GM12801 (cell line): ENCODE measurements around the gene COX7A2L.

ENCODE experiments used
- CTCF ChIP-seq: IDR thresholded peaks from one replicate; pipeline ENCODE4 v1.5.1; 2011; ENCODE audit warnings: control low read depth; ENCODE audit not compliant: insufficient read length; ENCODE audit errors: extremely low read depth

The COX7A2L gene

DNA sequence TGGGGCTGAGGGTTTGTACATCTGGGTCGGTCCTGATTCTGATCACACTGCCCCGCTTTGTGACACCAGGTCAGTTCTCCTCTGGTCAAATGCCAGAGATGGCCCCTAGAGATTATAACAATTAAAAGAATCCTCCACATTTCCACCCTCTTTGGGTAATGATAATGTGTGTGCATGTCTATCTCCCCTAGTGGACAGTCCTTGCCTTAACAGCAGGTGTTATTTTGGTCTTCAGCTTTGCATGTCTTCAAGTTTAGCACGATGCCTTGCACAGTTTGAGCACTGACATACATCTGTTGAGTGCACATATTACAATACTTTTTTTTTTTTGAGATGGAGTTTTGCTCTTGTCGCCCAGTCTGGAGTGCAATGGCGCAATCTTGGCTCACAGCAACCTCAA is 25.7 kb upstream of the COX7A2L start:
- no peak for TF ChIP-seq CTCF

DNA sequence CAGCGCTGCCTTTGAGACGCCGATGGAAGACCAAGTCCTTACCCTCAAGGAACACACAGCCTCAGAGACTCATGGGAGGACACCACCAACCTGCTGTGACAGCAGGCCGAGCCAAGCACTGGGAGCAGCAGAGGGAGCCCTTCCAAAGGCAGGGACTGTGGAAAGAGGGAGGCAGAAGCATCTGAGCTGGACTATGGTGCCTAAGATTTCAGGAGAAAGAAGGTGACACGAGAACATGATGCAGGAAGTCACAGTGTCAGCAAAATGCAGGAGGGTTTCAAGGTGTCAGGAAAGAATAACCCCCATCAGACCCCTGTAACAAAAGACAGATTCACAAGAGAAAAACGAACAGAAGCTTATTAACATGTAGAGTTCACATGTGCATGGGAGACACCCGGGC is 24.2 kb upstream of the COX7A2L start:
- TF ChIP-seq CTCF = no peak

DNA sequence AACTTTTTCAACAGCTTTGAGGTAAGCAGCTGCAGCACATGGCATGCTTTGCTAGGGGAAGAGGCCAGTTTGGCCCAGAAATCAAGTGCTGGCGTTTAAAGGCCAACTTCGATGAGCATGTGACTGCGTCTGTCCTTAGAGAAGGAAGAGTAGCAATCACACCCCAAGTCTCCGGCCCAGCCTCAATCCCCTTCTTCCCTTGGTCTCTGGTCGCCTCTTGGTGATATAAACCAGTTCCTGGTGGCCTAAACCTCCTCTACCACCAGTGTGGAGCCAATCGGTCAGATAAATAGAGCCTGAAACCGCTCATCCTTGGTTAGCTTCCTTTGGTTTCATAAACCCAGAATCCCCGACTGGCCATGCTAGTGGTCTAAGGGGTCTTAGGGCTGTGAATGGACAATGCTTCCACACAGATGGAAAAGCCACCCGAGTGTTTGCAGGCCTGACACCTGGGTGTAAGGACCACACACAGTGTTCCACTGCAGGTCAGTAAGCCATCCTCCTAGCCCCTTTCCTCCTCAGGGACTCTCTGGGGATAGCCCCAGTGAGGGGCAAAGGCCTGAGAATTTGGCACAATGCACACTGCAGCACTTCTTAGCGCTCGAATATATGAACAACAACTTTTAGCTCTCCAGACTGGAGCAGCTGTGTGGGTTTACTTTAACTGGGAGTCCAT is 23.0 kb upstream of the COX7A2L start:
- no peak for TF ChIP-seq CTCF

DNA sequence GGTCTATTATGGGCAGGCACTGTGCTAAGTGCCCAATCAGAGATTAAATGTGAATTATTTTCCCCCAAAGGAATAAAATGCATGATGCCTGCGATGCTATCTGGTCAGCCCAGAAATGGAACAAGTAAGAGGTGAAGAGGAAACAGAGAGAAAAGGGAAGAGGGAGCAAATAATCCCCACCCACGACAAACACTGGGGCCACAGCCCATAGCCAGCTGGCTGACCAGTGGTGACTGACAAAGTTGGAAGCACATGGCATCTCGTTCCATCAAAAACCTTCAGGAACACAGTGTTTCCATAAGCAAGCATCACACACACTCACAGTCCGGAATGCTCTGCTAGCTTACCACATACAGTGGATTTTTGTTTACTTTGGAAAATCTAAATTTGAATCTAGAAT is 21.1 kb upstream of the COX7A2L start:
- no peak for TF ChIP-seq CTCF

GRCh38 chr2:42378415-42378814 is 17.4 kb upstream of the COX7A2L start:
- no peak for TF ChIP-seq CTCF

DNA sequence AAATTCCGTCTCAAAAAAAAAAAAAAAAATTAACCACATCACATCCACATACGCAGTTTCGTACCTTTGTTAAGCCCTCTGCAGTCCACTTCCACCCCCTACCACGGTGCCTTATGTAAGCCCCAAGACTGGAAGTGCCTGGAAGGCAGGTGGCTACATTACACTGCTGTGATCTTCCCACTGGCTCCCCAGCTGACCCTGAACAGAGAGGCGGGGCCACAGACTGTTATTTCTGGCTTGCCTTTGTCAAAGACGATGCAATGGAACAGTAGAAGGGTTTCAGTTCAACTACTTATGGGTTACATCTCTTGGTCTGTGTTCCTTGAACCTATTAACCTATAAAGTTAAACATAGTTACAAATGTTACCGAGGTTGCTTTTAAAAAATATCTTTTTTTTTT is 15.7 kb upstream of the COX7A2L start:
- no peak for TF ChIP-seq CTCF

DNA sequence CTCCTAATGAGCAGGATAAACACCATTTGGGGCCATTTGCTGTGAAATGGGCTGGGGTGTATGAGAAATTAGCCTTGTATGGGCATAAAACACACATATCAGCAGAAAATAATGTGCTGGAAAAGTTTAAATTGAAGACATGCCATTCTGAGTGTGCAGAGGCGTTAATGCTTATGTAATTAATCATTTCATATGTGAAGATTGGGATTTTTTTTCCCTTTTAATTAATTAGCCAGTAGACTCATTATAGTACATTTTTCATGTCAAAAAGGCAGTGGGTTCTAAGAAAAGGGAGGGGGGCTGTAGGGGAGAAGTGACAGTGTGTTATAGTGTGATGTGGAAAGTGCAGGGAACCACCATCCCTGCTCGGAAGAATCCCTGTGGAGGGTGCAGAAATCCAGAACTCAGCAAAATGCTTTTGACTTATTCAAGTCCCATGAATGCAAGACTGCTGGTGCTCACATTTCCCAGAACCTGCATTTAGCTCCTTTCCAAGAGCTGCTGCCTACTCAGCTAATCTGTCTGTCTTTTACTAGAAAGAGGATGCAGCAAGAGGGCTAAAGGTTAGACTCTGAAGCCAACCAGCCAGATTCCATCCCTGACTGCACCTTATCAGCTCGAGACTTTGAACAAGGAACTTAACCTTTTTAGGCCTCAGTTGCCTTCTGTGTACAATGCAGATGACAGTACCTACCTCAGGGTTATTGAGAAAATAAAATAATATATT is 11.6 kb upstream of the COX7A2L start:
- TF ChIP-seq CTCF = no peak
